GM06990 (cell line): ENCODE data around the gene MT2A.

Experiments
- DNase-seq: peaks from one replicate; pipeline ENCODE4 v3.0.0-alpha.2; 2011; ENCODE audit not compliant: insufficient read length; ENCODE audit errors: extremely low read depth
- H3K27me3 ChIP-seq: replicated peaks from 2 replicates; pipeline ENCODE4 v1.6.0; 2011; ENCODE audit warnings: low read length; ENCODE audit not compliant: control insufficient read depth, insufficient read depth
- H3K36me3 ChIP-seq: 2 replicates; pipeline ENCODE4 v1.5.1; 2011; ENCODE audit warnings: low read length; ENCODE audit not compliant: control insufficient read depth, insufficient read depth
- H3K4me3 ChIP-seq: replicated peaks from 2 replicates; pipeline ENCODE4 v1.5.1; 2011; ENCODE audit warnings: low read depth, mild to moderate bottlenecking, control low read depth, low read length
- CTCF ChIP-seq: IDR thresholded peaks from 2 replicates; pipeline ENCODE4 v1.5.1; 2011; ENCODE audit warnings: low read length, control low read depth, mild to moderate bottlenecking, inconsistent platforms; ENCODE audit not compliant: insufficient read depth, poor library complexity, severe bottlenecking

The MT2A gene

GRCh38 chr16:56593573-56594291, 14.7 kb upstream of the MT2A start:
- Histone ChIP-seq H3K27me3 (peaks cover 8% of the 10 kb centered on the region), H3K4me3 (no peak overlapping the region), H3K36me3 (no peaks in the 10 kb centered on the region)
- DNase-seq = no peak
- no peak for TF ChIP-seq CTCF

- Histone ChIP-seq H3K27me3 (peaks cover 8% of the 10 kb centered on the region), H3K36me3 (no peaks in the 10 kb centered on the region), H3K4me3 (no peak overlapping the region)
- no peak for DNase-seq
- TF ChIP-seq CTCF = no peak
Observed at GRCh38 chr16:56594292-56594619, 14.1 kb upstream of the MT2A start.

- Histone ChIP-seq H3K36me3 (no peaks in the 10 kb centered on the region), H3K27me3 (no peaks in the 10 kb centered on the region), H3K4me3 (no peak overlapping the region)
- peak; percentile 77 for TF ChIP-seq CTCF
- no peak for DNase-seq
Observed at GRCh38 chr16:56600398-56600999, 7.9 kb upstream of the MT2A start.

- no peak for DNase-seq
- H3K4me3 ChIP-seq = no peak overlapping the region
- no peak for TF ChIP-seq CTCF
- no peaks in the 10 kb centered on the region for H3K36me3 ChIP-seq
- H3K27me3 ChIP-seq = no peaks in the 10 kb centered on the region
Observed at GRCh38 chr16:56601325-56601724, 7.1 kb upstream of the MT2A start.

GRCh38 chr16:56603589-56603988, 4.8 kb upstream of the MT2A start:
- no peak overlapping the region for H3K4me3 ChIP-seq
- H3K36me3 ChIP-seq = no peaks in the 10 kb centered on the region
- no peaks in the 10 kb centered on the region for H3K27me3 ChIP-seq
- TF ChIP-seq CTCF = peak; percentile 27
- no peak for DNase-seq

- no peak overlapping the region for H3K4me3 ChIP-seq
- TF ChIP-seq CTCF = no peak
- DNase-seq = no peak
- H3K36me3 ChIP-seq = no peaks in the 10 kb centered on the region
- no peaks in the 10 kb centered on the region for H3K27me3 ChIP-seq
Observed at GRCh38 chr16:56604966-56605365, 3.4 kb upstream of the MT2A start.
